ENCODE results near the gene PICALM.

Gene PICALM

GRCh38 chr11:85934596-85935169 is 134.2 kb downstream of the PICALM start:
- no peak for TF ChIP-seq GATA2 (IDR thresholded peaks at IDR 0.05; ENCODE audit: low read depth, low read length)
- no peak for TF ChIP-seq GATA3 (IDR thresholded peaks at IDR 0.05; ENCODE audit: low read depth, low read length)

- TF ChIP-seq GATA3 (IDR thresholded peaks at IDR 0.05; ENCODE audit: low read depth, low read length) (no peak), GATA2 (IDR thresholded peaks at IDR 0.05; ENCODE audit: low read depth, low read length) (no peak)
Measured at GRCh38 chr11:85930879-85931366, 138.0 kb downstream of the PICALM start.

- TF ChIP-seq GATA2 (IDR thresholded peaks at IDR 0.05; ENCODE audit: low read depth, low read length): no peak
- no peak for TF ChIP-seq GATA3 (IDR thresholded peaks at IDR 0.05; ENCODE audit: low read depth, low read length)
Measured at GRCh38 chr11:85923455-85923854, 145.4 kb downstream of the PICALM start.

- no peak for TF ChIP-seq GATA3 (IDR thresholded peaks at IDR 0.05; ENCODE audit: low read depth, low read length)
- no peak for TF ChIP-seq GATA2 (IDR thresholded peaks at IDR 0.05; ENCODE audit: low read depth, low read length)
Measured at GRCh38 chr11:85922367-85922766, 146.5 kb downstream of the PICALM start.

GRCh38 chr11:85918910-85919794 is 149.7 kb downstream of the PICALM start:
- TF ChIP-seq GATA3 (IDR thresholded peaks at IDR 0.05; ENCODE audit: low read depth, low read length): no peak
- no peak for TF ChIP-seq GATA2 (IDR thresholded peaks at IDR 0.05; ENCODE audit: low read depth, low read length)

- TF ChIP-seq GATA3 (IDR thresholded peaks at IDR 0.05; ENCODE audit: low read depth, low read length) (no peak), GATA2 (IDR thresholded peaks at IDR 0.05; ENCODE audit: low read depth, low read length) (no peak)
Measured at GRCh38 chr11:85914425-85914824, 154.5 kb downstream of the PICALM start.

- TF ChIP-seq GATA3 (IDR thresholded peaks at IDR 0.05; ENCODE audit: low read depth, low read length): no peak
- TF ChIP-seq GATA2 (IDR thresholded peaks at IDR 0.05; ENCODE audit: low read depth, low read length): no peak
Measured at GRCh38 chr11:85913513-85913912, 155.4 kb downstream of the PICALM start.

- TF ChIP-seq GATA2 (IDR thresholded peaks at IDR 0.05; ENCODE audit: low read depth, low read length) (no peak), GATA3 (IDR thresholded peaks at IDR 0.05; ENCODE audit: low read depth, low read length) (no peak)
Measured at GRCh38 chr11:85912414-85912813, 156.5 kb downstream of the PICALM start.

Measured in SH-SY5Y (cell line).